LNCaP clone FGC (cell line): ENCODE measurements around the gene ABCA5.

ENCODE experiments used
- DNase-seq: peaks from one replicate; pipeline ENCODE4 v3.0.0-alpha.2; 2011; ENCODE audit warnings: low read depth
- H3K4me3 ChIP-seq: 2 replicates; pipeline ENCODE4 v1.5.1; 2011; ENCODE audit warnings: mild to moderate bottlenecking, low read depth, low read length, control low read depth
- TF ChIP-seq, protein P1 (sequence below): IDR thresholded peaks from 2 replicates; pipeline ENCODE4 v1.5.1; 2012; ENCODE audit warnings: mild to moderate bottlenecking; ENCODE audit not compliant: control insufficient read depth, insufficient read depth; ENCODE audit errors: extremely low read depth

ABCA5 gene

GRCh38 chr17:69269131-69269998, 57.6 kb downstream of the ABCA5 start:
- DNase-seq = peak; percentile 15
- TF ChIP-seq, protein P1, sequence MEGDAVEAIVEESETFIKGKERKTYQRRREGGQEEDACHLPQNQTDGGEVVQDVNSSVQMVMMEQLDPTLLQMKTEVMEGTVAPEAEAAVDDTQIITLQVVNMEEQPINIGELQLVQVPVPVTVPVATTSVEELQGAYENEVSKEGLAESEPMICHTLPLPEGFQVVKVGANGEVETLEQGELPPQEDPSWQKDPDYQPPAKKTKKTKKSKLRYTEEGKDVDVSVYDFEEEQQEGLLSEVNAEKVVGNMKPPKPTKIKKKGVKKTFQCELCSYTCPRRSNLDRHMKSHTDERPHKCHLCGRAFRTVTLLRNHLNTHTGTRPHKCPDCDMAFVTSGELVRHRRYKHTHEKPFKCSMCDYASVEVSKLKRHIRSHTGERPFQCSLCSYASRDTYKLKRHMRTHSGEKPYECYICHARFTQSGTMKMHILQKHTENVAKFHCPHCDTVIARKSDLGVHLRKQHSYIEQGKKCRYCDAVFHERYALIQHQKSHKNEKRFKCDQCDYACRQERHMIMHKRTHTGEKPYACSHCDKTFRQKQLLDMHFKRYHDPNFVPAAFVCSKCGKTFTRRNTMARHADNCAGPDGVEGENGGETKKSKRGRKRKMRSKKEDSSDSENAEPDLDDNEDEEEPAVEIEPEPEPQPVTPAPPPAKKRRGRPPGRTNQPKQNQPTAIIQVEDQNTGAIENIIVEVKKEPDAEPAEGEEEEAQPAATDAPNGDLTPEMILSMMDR = no peak
- no peak overlapping the region for H3K4me3 ChIP-seq

DNA sequence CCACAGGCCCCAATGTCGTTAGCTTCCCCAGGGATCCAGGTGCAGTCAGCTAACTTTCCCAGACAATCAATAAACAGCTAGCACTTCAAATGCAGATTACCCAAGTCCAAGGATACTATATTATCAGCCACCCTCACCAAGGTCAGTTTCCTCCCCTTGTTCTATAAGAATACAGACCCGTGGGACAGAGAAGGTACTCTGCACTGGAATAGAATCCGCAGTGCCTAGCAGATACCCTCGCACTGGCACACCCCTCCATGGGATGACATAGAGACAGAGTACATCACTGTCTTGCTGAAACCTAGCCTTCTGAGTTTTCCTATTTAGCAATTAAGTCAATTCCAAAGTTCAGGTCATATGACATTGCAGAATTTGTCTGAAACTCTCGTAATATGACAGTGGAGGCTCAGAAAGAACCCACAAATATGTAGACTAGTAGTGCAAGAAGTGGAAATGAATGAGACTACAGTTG, 58.4 kb downstream of the ABCA5 start:
- TF ChIP-seq, protein P1 = no peak
- no peak for DNase-seq
- no peak overlapping the region for H3K4me3 ChIP-seq

- DNase-seq = no peak
- H3K4me3 ChIP-seq = no peak overlapping the region
- TF ChIP-seq, protein P1 = no peak
Measured at GRCh38 chr17:69267219-69267618, 59.7 kb downstream of the ABCA5 start.

DNA sequence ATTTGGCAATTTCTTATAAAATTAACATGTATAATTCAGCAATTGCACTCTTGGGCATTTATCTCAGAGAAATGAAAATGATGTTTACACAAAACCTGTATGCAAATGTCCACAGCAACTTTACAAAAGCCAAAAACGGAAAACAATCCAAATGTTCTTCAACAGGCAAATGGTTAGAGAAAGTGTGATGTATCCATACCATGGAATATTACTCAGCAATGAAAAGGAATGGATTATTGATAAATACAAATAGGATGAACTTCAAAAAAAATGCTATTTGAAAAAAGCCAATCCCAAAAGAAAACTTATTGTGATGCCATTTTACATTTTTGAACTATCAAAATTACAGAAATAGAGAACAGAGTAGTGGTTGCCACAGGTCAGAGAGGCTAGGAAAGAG, 61.1 kb downstream of the ABCA5 start:
- no peak for DNase-seq
- TF ChIP-seq, protein P1 = no peak
- H3K4me3 ChIP-seq = no peak overlapping the region

DNA sequence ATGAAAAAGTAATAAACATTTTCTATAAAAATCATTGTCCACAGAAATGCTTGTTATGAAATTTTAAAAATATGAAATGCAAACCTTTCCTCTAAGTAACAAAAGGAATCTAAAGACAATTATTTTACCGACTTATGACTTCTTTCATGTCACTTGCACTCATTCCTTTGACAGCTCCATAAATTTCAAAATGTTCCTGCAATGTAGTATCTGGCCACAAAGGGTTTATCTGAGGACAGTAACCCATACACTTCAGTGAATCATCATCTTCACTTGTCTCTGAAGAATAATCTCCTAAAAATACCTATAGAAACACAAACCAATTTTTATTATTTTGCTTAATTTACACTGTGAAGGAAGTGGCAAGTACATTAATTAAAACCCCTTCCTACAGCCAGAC, 72.7 kb downstream of the ABCA5 start:
- no peak overlapping the region for H3K4me3 ChIP-seq
- DNase-seq = no peak
- TF ChIP-seq, protein P1 = no peak

- TF ChIP-seq, protein P1 = no peak
- DNase-seq = no peak
Measured at GRCh38 chr17:69250641-69251040, 76.3 kb downstream of the ABCA5 start.

More at GRCh38 chr17:69250641-69251040, 76.3 kb downstream of the ABCA5 start:
- H3K4me3 ChIP-seq = no peak overlapping the region
